Placental epithelial cell (primary cell): ENCODE measurements around the gene CRCP. TPM values are rescaled to one million over a fixed set of nuclear protein-coding genes. Genes with fewer than 3 reads are reported as not detected.

Experiments
- total RNA-seq: library from RNA; depleted of rRNA; stranded (reverse); fragments of >200 nt; gene quantifications from 2 replicates; pipeline ENCODE4 v1.2.3, GENCODE V29; 2012

Gene CRCP
- 30.6 and 38.1 TPM in 2 replicates for total RNA-seq

DNA sequence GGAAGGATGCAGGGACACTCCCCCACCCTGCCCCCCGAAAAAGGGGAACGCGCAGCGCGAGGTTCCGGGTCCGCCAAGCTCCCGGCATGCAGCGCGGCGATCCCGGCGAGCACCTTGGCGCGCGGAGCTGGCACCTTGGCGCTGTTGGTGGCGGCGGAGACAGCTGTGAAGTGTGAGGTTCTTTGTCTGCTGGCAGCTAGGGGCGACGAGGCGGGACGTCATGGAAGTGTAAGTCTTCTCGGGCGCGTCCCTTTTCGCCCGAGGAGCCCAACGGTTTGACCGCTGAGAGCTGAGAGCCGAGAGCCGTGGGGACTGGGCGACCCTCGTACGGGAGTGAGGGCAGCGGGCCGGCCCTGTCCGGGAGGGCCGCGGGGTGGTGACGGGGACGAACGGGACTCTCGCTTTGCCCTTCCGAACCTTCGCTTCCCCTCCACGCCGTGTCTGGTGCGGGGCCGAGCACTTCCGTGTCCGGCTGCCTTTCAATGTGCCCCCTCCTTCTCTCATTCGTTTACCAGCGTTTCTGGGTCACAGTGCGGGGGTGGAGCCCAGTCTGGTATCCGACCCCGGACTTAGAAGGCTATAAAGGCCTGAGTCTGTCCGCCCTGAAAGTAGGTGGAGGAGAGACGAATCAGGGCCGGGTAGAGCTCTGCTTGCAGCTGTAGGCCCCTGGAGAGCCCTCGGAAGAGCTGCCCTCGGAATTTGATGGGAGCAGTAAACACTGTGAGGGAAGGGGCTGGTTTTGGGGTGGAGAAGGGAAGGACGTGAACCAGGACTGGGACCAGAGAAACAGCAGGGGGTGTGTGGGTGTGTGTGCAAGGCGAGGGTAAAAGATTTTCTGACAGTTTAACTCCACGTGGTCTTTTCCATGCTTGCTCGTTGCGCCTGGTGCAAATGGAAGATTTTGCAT, at the start of gene CRCP:
Gene CRCP, plus strand, starts transcription at position 105 of the 907 bp plus-strand sequence. Its CDS starts 116 bp downstream, at position 221.

DNA sequence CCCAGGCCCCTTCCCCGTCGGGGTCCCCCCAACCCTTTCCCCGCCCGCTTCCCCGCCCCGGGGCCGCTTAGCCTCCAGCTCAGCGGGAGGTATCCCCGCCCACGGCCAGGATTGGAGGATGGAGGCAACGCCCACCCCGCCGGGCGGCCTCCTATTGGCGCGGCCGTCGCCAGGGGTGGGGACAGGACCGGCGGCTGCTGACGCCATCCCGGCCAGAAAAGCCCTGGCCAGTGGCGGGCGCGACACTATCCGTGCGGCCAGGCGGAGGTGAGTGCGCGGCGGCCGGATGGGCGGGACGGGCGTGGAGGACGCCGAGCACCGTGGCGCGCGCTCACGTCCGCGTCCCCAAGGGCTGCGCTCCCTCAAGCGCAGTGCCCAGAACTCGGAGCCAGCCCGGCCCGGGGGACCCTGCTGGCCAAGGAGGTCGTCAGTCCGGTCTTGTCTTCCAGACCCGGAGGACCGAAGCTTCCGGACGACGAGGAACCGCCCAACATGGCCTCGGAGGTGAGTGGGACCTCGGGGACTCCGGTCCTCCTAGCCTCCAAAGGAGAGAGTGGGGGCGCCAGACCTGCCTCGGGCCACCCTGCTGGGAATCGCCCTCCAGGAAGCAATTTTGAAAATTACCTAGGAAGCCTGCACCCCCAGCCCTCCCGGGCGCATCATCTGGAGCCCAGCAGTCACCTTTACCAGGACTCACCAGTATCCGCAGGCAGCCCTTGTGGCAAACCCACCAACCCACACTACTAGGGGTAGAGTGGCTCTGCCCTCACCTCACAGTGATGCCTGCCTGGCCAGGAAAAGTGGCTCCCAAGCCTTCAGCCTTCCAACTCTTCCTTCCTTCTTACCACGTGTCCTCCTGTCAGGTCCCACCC, 38.8 kb upstream of the CRCP start, which contains the start of gene ASL:
Gene ASL, plus strand, starts transcription at position 230 of the 872 bp plus-strand sequence. Its CDS starts 263 bp downstream, at position 493.

Other genes starting within 250 kb of the CRCP start
- gene VKORC1L1, start 241.8 kb upstream of the CRCP start, total RNA-seq, result 11.8 and 12.9 TPM in 2 replicates
- 21.1 and 28.3 TPM in 2 replicates for gene GUSB, start 132.6 kb upstream of the CRCP start, total RNA-seq
- 32.2 and 52.3 TPM in 2 replicates for gene ASL, start 39.0 kb upstream of the CRCP start, total RNA-seq
- gene TPST1, start 90.5 kb downstream of the CRCP start, total RNA-seq, result 6.8 and 15.7 TPM in 2 replicates